Measurements from ENCODE around the gene LSS.

DNA sequence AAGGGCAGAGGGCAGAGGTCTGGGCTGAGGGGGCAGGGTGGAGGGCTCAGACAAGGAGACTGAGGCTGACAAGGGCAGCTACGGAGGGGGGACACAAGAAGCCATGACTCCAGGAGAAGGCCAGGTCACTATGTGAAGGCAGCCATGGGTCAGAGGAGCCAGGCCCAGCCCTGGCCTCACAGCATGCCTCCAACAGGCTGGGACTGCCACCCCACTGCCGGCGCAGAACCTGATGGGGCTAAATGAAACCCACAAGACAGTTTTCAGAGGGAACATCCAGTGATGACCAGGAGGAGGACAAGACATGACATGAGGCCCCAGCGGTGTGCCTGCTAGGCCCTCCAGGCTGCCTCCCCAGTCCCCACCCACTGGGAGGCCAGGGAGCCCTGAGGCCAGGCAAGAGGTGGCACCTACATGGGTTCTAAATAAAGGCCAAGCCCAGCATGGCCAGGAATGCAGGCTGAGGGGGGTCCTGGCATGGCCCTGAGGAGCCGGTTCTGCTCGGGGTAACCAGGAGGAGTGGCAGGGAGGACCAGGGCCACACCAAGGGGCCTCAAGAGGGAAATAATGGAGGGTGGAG is 27.3 kb upstream of the LSS start:
- TF ChIP-seq, protein P1, sequence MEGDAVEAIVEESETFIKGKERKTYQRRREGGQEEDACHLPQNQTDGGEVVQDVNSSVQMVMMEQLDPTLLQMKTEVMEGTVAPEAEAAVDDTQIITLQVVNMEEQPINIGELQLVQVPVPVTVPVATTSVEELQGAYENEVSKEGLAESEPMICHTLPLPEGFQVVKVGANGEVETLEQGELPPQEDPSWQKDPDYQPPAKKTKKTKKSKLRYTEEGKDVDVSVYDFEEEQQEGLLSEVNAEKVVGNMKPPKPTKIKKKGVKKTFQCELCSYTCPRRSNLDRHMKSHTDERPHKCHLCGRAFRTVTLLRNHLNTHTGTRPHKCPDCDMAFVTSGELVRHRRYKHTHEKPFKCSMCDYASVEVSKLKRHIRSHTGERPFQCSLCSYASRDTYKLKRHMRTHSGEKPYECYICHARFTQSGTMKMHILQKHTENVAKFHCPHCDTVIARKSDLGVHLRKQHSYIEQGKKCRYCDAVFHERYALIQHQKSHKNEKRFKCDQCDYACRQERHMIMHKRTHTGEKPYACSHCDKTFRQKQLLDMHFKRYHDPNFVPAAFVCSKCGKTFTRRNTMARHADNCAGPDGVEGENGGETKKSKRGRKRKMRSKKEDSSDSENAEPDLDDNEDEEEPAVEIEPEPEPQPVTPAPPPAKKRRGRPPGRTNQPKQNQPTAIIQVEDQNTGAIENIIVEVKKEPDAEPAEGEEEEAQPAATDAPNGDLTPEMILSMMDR (IDR thresholded peaks at IDR 0.05) = no peak
- no peak for TF ChIP-seq POLR2AphosphoS5 (IDR thresholded peaks at IDR 0.05)
- TF ChIP-seq POLR2A (IDR thresholded peaks at IDR 0.05) = no peak

Data from stomach (tissue), 4 donors.